GM12892 (cell line): Measurements from ENCODE around the gene CACNA1G.

Source experiments
- POLR2A ChIP-seq: IDR thresholded peaks from 2 replicates; pipeline ENCODE4 v1.6.1; 2011; ENCODE audit warnings: low read depth, low read length, control low read depth
- POLR2AphosphoS5 ChIP-seq: IDR thresholded peaks from 2 replicates; pipeline ENCODE4 v1.6.1; 2011; ENCODE audit warnings: low read depth, low read length, control low read depth

DNA sequence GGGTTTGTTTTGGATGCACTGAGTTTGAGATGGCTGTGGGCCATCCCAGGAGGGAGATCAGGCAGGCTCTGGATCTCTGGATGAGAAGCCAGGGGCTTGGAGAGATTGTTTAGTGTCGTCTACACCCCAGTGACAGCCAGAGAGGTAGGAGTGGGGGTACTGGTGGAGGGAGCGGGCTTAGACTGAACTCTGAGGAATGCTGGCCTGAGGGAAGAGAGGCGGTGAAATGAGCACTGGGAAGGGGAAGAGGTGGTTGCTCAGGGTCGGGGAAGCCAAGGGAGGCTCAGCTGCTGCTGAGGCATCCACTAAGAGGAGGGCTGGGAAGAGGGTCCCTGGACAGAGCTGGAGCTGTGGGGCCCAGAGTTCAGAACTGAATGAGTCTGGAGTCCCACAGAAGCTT is 23.6 kb downstream of the CACNA1G start:
- TF ChIP-seq POLR2AphosphoS5 (no peak), POLR2A (no peak)
